Measurements from ENCODE around the gene TMEM150B. TPM values are rescaled to one million over a fixed set of nuclear protein-coding genes. Genes with fewer than 3 reads are reported as not detected.
A peak's percentile ranks its signal among the peaks of the same experiment; 100 is the strongest.

The TMEM150B gene
- total and polyA plus RNA-seq, 9 of the 15 experiments (the other 6 are each of a cell fraction or from before 2014, with no cell fraction given) = 0.47 to 1.3 (median 0.74) TPM; not detected in 2

- TF ChIP-seq TBL1XR1 (IDR thresholded peaks at IDR 0.05; ENCODE audit: low read length in 2 of 2) = no peak
- peak; percentile 44 to 73 for TF ChIP-seq E2F6 (IDR thresholded peaks at IDR 0.05; ENCODE audit: borderline replicate concordance in 1 of 2, extremely low read depth in 1 of 2, insufficient read depth in 1 of 2, insufficient read length in 1 of 2, low read depth in 1 of 2, low read length in 1 of 2, poor library complexity in 1 of 2, severe bottlenecking in 1 of 2)
- no peak for TF ChIP-seq KLF6 (CRISPR knock-in tag; IDR thresholded peaks at IDR 0.05; ENCODE audit: borderline replicate concordance)
- TF ChIP-seq MEF2D (tag; conservative IDR thresholded peaks at IDR 0.05; ENCODE audit: low read depth) = no peak
- 0 out of 2 replicates have a peak, but pooled peaks have one; percentile 48 for TF ChIP-seq L3MBTL2 (IDR thresholded peaks at IDR 0.05)
- TF ChIP-seq NONO (IDR thresholded peaks at IDR 0.05; ENCODE audit: low read depth in 2 of 2, low read length in 1 of 2) = no peak
- no peak for TF ChIP-seq ZBTB8A (IDR thresholded peaks at IDR 0.05; ENCODE audit: partially characterized antibody)
- peak; percentile 35; the same call in 1 of the 2 replicates for TF ChIP-seq NFIC (IDR thresholded peaks at IDR 0.05)
- 0 out of 4 replicates have a peak, but pooled peaks have one; percentile 18 to 24 for TF ChIP-seq NRF1 (conservative IDR thresholded peaks at IDR 0.05 in 1 of 2, IDR thresholded peaks at IDR 0.05 in 1 of 2)
- no peak for TF ChIP-seq TRIM25 (IDR thresholded peaks at IDR 0.05; ENCODE audit: borderline replicate concordance)
- no peak for TF ChIP-seq ZNF263 (CRISPR knock-in tag; IDR thresholded peaks at IDR 0.05; ENCODE audit: borderline replicate concordance)
- TF ChIP-seq POLR2G (IDR thresholded peaks at IDR 0.05; ENCODE audit: low read depth, low read length) = 0 out of 2 replicates have a peak, but pooled peaks have one; percentile 61
- TF ChIP-seq ZNF134 (CRISPR knock-in tag; conservative IDR thresholded peaks at IDR 0.05) = no peak
- peak; percentile 40 for TF ChIP-seq MAX (CRISPR knock-in tag; IDR thresholded peaks at IDR 0.05)
Measured at GRCh38 chr19:55353803-55354697, 28.9 kb upstream of the TMEM150B start (continued).

Data from K562 (cell line).